ENCODE measurements around the gene RANBP2.
"Not testable (repeated sequence)": the region's sequence is repeated elsewhere in the genome, so short reads cannot be mapped to it uniquely, and the experiment has no call there.

Gene RANBP2

GRCh38 chr2:108767859-108768258 lies 48.6 kb downstream of the RANBP2 start:
- peaks cover 23 to 51% of the 10 kb centered on the region in 2 donors for H3K36me3 ChIP-seq (ENCODE audit: control insufficient read depth in 1 of 2, insufficient read depth in 2 of 2, low read length in 2 of 2)
- H3K9ac ChIP-seq (ENCODE audit: low read depth in 1 of 2, low read length in 2 of 2); H3K27ac ChIP-seq (ENCODE audit: low read depth, low read length); H3K4me1 ChIP-seq (ENCODE audit: control insufficient read depth in 1 of 2, insufficient read depth in 2 of 2, low read length in 2 of 2); H3K9me3 ChIP-seq (ENCODE audit: control insufficient read depth in 1 of 2, low read length in 2 of 2); H3K4me3 ChIP-seq (ENCODE audit: low read depth in 1 of 2, low read length in 2 of 2); H3K27me3 ChIP-seq (ENCODE audit: control insufficient read depth in 1 of 2, insufficient read depth in 2 of 2, low read length in 2 of 2): not testable (repeated sequence)

GRCh38 chr2:108776475-108776874 lies 57.2 kb downstream of the RANBP2 start:
- Histone ChIP-seq H3K4me1 (ENCODE audit: control insufficient read depth in 1 of 2, insufficient read depth in 2 of 2, low read length in 2 of 2) (no peaks in the 10 kb centered on the region), H3K9ac (ENCODE audit: low read depth in 1 of 2, low read length in 2 of 2) (no peak overlapping the region), H3K9me3 (ENCODE audit: control insufficient read depth in 1 of 2, low read length in 2 of 2) (no peaks in the 10 kb centered on the region), H3K27me3 (ENCODE audit: control insufficient read depth in 1 of 2, insufficient read depth in 2 of 2, low read length in 2 of 2) (no peaks in the 10 kb centered on the region), H3K27ac (ENCODE audit: low read depth, low read length) (no peak overlapping the region), H3K4me3 (ENCODE audit: low read depth in 1 of 2, low read length in 2 of 2) (no peak overlapping the region), H3K36me3 (ENCODE audit: control insufficient read depth in 1 of 2, insufficient read depth in 2 of 2, low read length in 2 of 2) (peaks cover 18 to 72% of the 10 kb centered on the region in 2 donors)

GRCh38 chr2:108778857-108779256 lies 59.6 kb downstream of the RANBP2 start:
- peaks cover 28 to 73% of the 10 kb centered on the region in 2 donors for H3K36me3 ChIP-seq (ENCODE audit: control insufficient read depth in 1 of 2, insufficient read depth in 2 of 2, low read length in 2 of 2)
- H3K27ac ChIP-seq (ENCODE audit: low read depth, low read length): no peak overlapping the region
- H3K9ac ChIP-seq (ENCODE audit: low read depth in 1 of 2, low read length in 2 of 2): no peak overlapping the region

GRCh38 chr2:108786008-108786353 lies 66.7 kb downstream of the RANBP2 start:
- peak overlapping the region; percentile 70 for H3K27ac ChIP-seq (ENCODE audit: low read depth, low read length)

More at GRCh38 chr2:108778857-108779256, 59.6 kb downstream of the RANBP2 start:
- no peaks in the 10 kb centered on the region for H3K4me1 ChIP-seq (ENCODE audit: control insufficient read depth in 1 of 2, insufficient read depth in 2 of 2, low read length in 2 of 2)
- no peak overlapping the region for H3K4me3 ChIP-seq (ENCODE audit: low read depth in 1 of 2, low read length in 2 of 2)
- no peaks in the 10 kb centered on the region for H3K27me3 ChIP-seq (ENCODE audit: control insufficient read depth in 1 of 2, insufficient read depth in 2 of 2, low read length in 2 of 2)
- H3K9me3 ChIP-seq (ENCODE audit: control insufficient read depth in 1 of 2, low read length in 2 of 2): no peaks in the 10 kb centered on the region

GRCh38 chr2:108786354-108787215 lies 67.3 kb downstream of the RANBP2 start, which contains the start of gene CCDC138:
Gene CCDC138, plus strand, starts transcription at chr2:108786771. Its CDS starts 52 bp downstream, at chr2:108786823.
- H3K4me1 ChIP-seq (ENCODE audit: control insufficient read depth in 1 of 2, insufficient read depth in 2 of 2, low read length in 2 of 2): peaks cover 6 to 13% of the 10 kb centered on the region in 2 donors
- H3K9ac ChIP-seq (ENCODE audit: low read depth in 1 of 2, low read length in 2 of 2): peak within 1 kb of the TSS; percentile 58 to 85
- peaks cover 15 to 26% of the 10 kb centered on the region in 2 donors for H3K36me3 ChIP-seq (ENCODE audit: control insufficient read depth in 1 of 2, insufficient read depth in 2 of 2, low read length in 2 of 2)
- H3K9me3 ChIP-seq (ENCODE audit: control insufficient read depth in 1 of 2, low read length in 2 of 2): no peaks in the 10 kb centered on the region
- H3K4me3 ChIP-seq (ENCODE audit: low read depth in 1 of 2, low read length in 2 of 2): peak within 1 kb of the TSS; percentile 74 to 94
- H3K27ac ChIP-seq (ENCODE audit: low read depth, low read length): peak within 1 kb of the TSS; percentile 70
- no peaks in the 10 kb centered on the region for H3K27me3 ChIP-seq (ENCODE audit: control insufficient read depth in 1 of 2, insufficient read depth in 2 of 2, low read length in 2 of 2)

More at GRCh38 chr2:108786008-108786353, 66.7 kb downstream of the RANBP2 start:
- Histone ChIP-seq H3K9ac (ENCODE audit: low read depth in 1 of 2, low read length in 2 of 2) (peak overlapping the region; percentile 58 to 85), H3K4me1 (ENCODE audit: control insufficient read depth in 1 of 2, insufficient read depth in 2 of 2, low read length in 2 of 2) (peaks cover 6 to 13% of the 10 kb centered on the region in 2 donors), H3K36me3 (ENCODE audit: control insufficient read depth in 1 of 2, insufficient read depth in 2 of 2, low read length in 2 of 2) (peaks cover 15 to 28% of the 10 kb centered on the region in 2 donors), H3K4me3 (ENCODE audit: low read depth in 1 of 2, low read length in 2 of 2) (peak overlapping the region; percentile 74 to 94), H3K9me3 (ENCODE audit: control insufficient read depth in 1 of 2, low read length in 2 of 2) (no peaks in the 10 kb centered on the region), H3K27me3 (ENCODE audit: control insufficient read depth in 1 of 2, insufficient read depth in 2 of 2, low read length in 2 of 2) (no peaks in the 10 kb centered on the region)

- H3K27ac ChIP-seq (ENCODE audit: low read depth, low read length): no peak overlapping the region
- no peaks in the 10 kb centered on the region for H3K27me3 ChIP-seq (ENCODE audit: control insufficient read depth in 1 of 2, insufficient read depth in 2 of 2, low read length in 2 of 2)
- H3K36me3 ChIP-seq (ENCODE audit: control insufficient read depth in 1 of 2, insufficient read depth in 2 of 2, low read length in 2 of 2): peaks cover 12 to 27% of the 10 kb centered on the region in 2 donors
- peak overlapping the region; percentile 58 to 85 for H3K9ac ChIP-seq (ENCODE audit: low read depth in 1 of 2, low read length in 2 of 2)
- H3K4me1 ChIP-seq (ENCODE audit: control insufficient read depth in 1 of 2, insufficient read depth in 2 of 2, low read length in 2 of 2): peaks cover 6 to 13% of the 10 kb centered on the region in 2 donors
- no peaks in the 10 kb centered on the region for H3K9me3 ChIP-seq (ENCODE audit: control insufficient read depth in 1 of 2, low read length in 2 of 2)
- H3K4me3 ChIP-seq (ENCODE audit: low read depth in 1 of 2, low read length in 2 of 2): peak overlapping the region; percentile 74 to 94
These were observed 67.9 kb downstream of the RANBP2 start for GRCh38 chr2:108787216-108787541.

- Histone ChIP-seq H3K27ac (ENCODE audit: low read depth, low read length) (no peak overlapping the region), H3K27me3 (ENCODE audit: control insufficient read depth in 1 of 2, insufficient read depth in 2 of 2, low read length in 2 of 2) (no peaks in the 10 kb centered on the region), H3K36me3 (ENCODE audit: control insufficient read depth in 1 of 2, insufficient read depth in 2 of 2, low read length in 2 of 2) (peaks cover 4 to 18% of the 10 kb centered on the region in 2 donors), H3K9ac (ENCODE audit: low read depth in 1 of 2, low read length in 2 of 2) (no peak overlapping the region), H3K4me1 (ENCODE audit: control insufficient read depth in 1 of 2, insufficient read depth in 2 of 2, low read length in 2 of 2) (no peaks in the 10 kb centered on the region), H3K9me3 (ENCODE audit: control insufficient read depth in 1 of 2, low read length in 2 of 2) (no peaks in the 10 kb centered on the region), H3K4me3 (ENCODE audit: low read depth in 1 of 2, low read length in 2 of 2) (no peak overlapping the region)
These were observed 83.9 kb downstream of the RANBP2 start for GRCh38 chr2:108803045-108803736.

GRCh38 chr2:108805032-108805431 lies 85.8 kb downstream of the RANBP2 start:
- Histone ChIP-seq H3K4me1 (ENCODE audit: control insufficient read depth in 1 of 2, insufficient read depth in 2 of 2, low read length in 2 of 2) (no peaks in the 10 kb centered on the region), H3K27ac (ENCODE audit: low read depth, low read length) (no peak overlapping the region), H3K27me3 (ENCODE audit: control insufficient read depth in 1 of 2, insufficient read depth in 2 of 2, low read length in 2 of 2) (no peaks in the 10 kb centered on the region), H3K9me3 (ENCODE audit: control insufficient read depth in 1 of 2, low read length in 2 of 2) (peaks cover 3 to 13% of the 10 kb centered on the region in 2 donors), H3K4me3 (ENCODE audit: low read depth in 1 of 2, low read length in 2 of 2) (no peak overlapping the region), H3K9ac (ENCODE audit: low read depth in 1 of 2, low read length in 2 of 2) (no peak overlapping the region), H3K36me3 (ENCODE audit: control insufficient read depth in 1 of 2, insufficient read depth in 2 of 2, low read length in 2 of 2) (peaks cover 0 to 15% of the 10 kb centered on the region in 2 donors)

GRCh38 chr2:108805782-108806181 lies 86.5 kb downstream of the RANBP2 start:
- no peaks in the 10 kb centered on the region for H3K27me3 ChIP-seq (ENCODE audit: control insufficient read depth in 1 of 2, insufficient read depth in 2 of 2, low read length in 2 of 2)
- no peak overlapping the region for H3K9ac ChIP-seq (ENCODE audit: low read depth in 1 of 2, low read length in 2 of 2)
- H3K27ac ChIP-seq (ENCODE audit: low read depth, low read length): no peak overlapping the region

More at GRCh38 chr2:108805782-108806181, 86.5 kb downstream of the RANBP2 start:
- peaks cover 0 to 15% of the 10 kb centered on the region in 2 donors for H3K36me3 ChIP-seq (ENCODE audit: control insufficient read depth in 1 of 2, insufficient read depth in 2 of 2, low read length in 2 of 2)
- H3K9me3 ChIP-seq (ENCODE audit: control insufficient read depth in 1 of 2, low read length in 2 of 2): peaks cover 3 to 14% of the 10 kb centered on the region in 2 donors
- no peak overlapping the region for H3K4me3 ChIP-seq (ENCODE audit: low read depth in 1 of 2, low read length in 2 of 2)
- H3K4me1 ChIP-seq (ENCODE audit: control insufficient read depth in 1 of 2, insufficient read depth in 2 of 2, low read length in 2 of 2): no peaks in the 10 kb centered on the region

Measured in duodenal mucosa (tissue), 2 donors.